Neutrophil (primary cell): ENCODE measurements around the gene MCF2L.

Experiments
- H3K27ac ChIP-seq: fragments of 200-600 bp; sonication (generic); 2 replicates; pipeline ENCODE4 v1.5.1; 2016; ENCODE audit warnings: mild to moderate bottlenecking, moderate library complexity
- H3K27me3 ChIP-seq: fragments of 200-600 bp; sonication (generic); 2 replicates; pipeline ENCODE4 v1.6.0; 2016; ENCODE audit warnings: mild to moderate bottlenecking
- H3K36me3 ChIP-seq: fragments of 200-600 bp; sonication (generic); 2 replicates; pipeline ENCODE4 v1.5.1; 2017
- H3K4me1 ChIP-seq, 2 experiments: fragments of 200-600 bp in 1 of 2; sonication (generic) in 1 of 2; 1 replicate in 1 of 2; 2 replicates in 1 of 2; pipeline versions ENCODE4 v1.5.1 to v1.6.1; 2013 to 2016; ENCODE audit warnings: low read depth in 1 of 2, low read length in 1 of 2, mild to moderate bottlenecking in 1 of 2, moderate library complexity in 1 of 2; ENCODE audit not compliant: control insufficient read depth in 1 of 2, insufficient read depth in 1 of 2
- H3K4me3 ChIP-seq, 2 experiments: fragments of 200-600 bp in 1 of 2; sonication (generic) in 1 of 2; 1 replicate in 1 of 2; 2 replicates in 1 of 2; pipeline ENCODE4 v1.5.1; 2013 to 2016; ENCODE audit warnings: low read depth in 1 of 2, low read length in 1 of 2, mild to moderate bottlenecking in 1 of 2, moderate library complexity in 1 of 2
- H3K9me3 ChIP-seq: fragments of 200-600 bp; sonication (generic); 2 replicates; pipeline ENCODE4 v1.5.1; 2016
- CTCF ChIP-seq: fragments of 200-600 bp; sonication (generic); IDR thresholded peaks from 2 replicates; pipeline ENCODE4 v1.5.1; 2016; ENCODE audit warnings: antibody characterized with exemption

Gene MCF2L

GRCh38 chr13:113051641-113052040 lies 82.6 kb downstream of the MCF2L start:
- H3K27me3 ChIP-seq: no peaks in the 10 kb centered on the region
- no peak for TF ChIP-seq CTCF
- H3K36me3 ChIP-seq: no peaks in the 10 kb centered on the region
- H3K9me3 ChIP-seq: no peaks in the 10 kb centered on the region
- no peaks in the 10 kb centered on the region for H3K4me1 ChIP-seq
- no peak overlapping the region for H3K27ac ChIP-seq
- no peak overlapping the region for H3K4me3 ChIP-seq

GRCh38 chr13:113052206-113052605 lies 83.2 kb downstream of the MCF2L start:
- Histone ChIP-seq H3K27me3 (no peaks in the 10 kb centered on the region), H3K9me3 (no peaks in the 10 kb centered on the region), H3K27ac (no peak overlapping the region), H3K4me1 (no peaks in the 10 kb centered on the region), H3K4me3 (no peak overlapping the region), H3K36me3 (no peaks in the 10 kb centered on the region)
- no peak for TF ChIP-seq CTCF

- no peaks in the 10 kb centered on the region for H3K36me3 ChIP-seq
- TF ChIP-seq CTCF: no peak
- no peaks in the 10 kb centered on the region for H3K27me3 ChIP-seq
- no peaks in the 10 kb centered on the region for H3K4me1 ChIP-seq
- H3K27ac ChIP-seq: no peak overlapping the region
- no peak overlapping the region for H3K4me3 ChIP-seq
- no peaks in the 10 kb centered on the region for H3K9me3 ChIP-seq
Measured at GRCh38 chr13:113052971-113053370, 84.0 kb downstream of the MCF2L start.

- Histone ChIP-seq H3K27ac (no peak overlapping the region), H3K9me3 (no peaks in the 10 kb centered on the region), H3K4me1 (no peaks in the 10 kb centered on the region), H3K27me3 (no peaks in the 10 kb centered on the region), H3K36me3 (no peaks in the 10 kb centered on the region), H3K4me3 (no peak overlapping the region)
- TF ChIP-seq CTCF: no peak
Measured at GRCh38 chr13:113053376-113053775, 84.4 kb downstream of the MCF2L start.

GRCh38 chr13:113053801-113054604 lies 85.0 kb downstream of the MCF2L start:
- no peak for TF ChIP-seq CTCF
- Histone ChIP-seq H3K4me1 (no peaks in the 10 kb centered on the region), H3K4me3 (no peak overlapping the region), H3K9me3 (no peaks in the 10 kb centered on the region), H3K27ac (no peak overlapping the region), H3K36me3 (no peaks in the 10 kb centered on the region), H3K27me3 (no peaks in the 10 kb centered on the region)
